WTC11 (cell line): Measurements from ENCODE around the gene PAK1.

Source experiments
- ATF6 ChIP-seq: sonication (generic); formaldehyde crosslinking; IDR thresholded peaks from 2 replicates; pipeline ENCODE4 v1.8.1; 2023; ENCODE audit warnings: mild to moderate bottlenecking, missing genetic modification reagents
- CTCF ChIP-seq: fragments of 200-600 bp; IDR thresholded peaks from 2 replicates; pipeline ENCODE4 v1.8.0; 2022; ENCODE audit warnings: antibody characterized with exemption
- NFYB ChIP-seq: sonication (generic); formaldehyde crosslinking; conservative IDR thresholded peaks from 2 replicates; pipeline ENCODE4 v1.8.0; 2022; ENCODE audit warnings: low read depth, missing genetic modification reagents
- ZNF219 ChIP-seq: sonication (generic); formaldehyde crosslinking; IDR thresholded peaks from 2 replicates; pipeline ENCODE4 v1.8.0; 2023; ENCODE audit warnings: missing genetic modification reagents, mild to moderate bottlenecking, borderline replicate concordance
- TF ChIP-seq, protein P1 (sequence below): sonication (generic); formaldehyde crosslinking; IDR thresholded peaks from 2 replicates; pipeline ENCODE4 v1.8.1; 2022; ENCODE audit warnings: mild to moderate bottlenecking, moderate library complexity, missing genetic modification reagents
- TF ChIP-seq, protein P2 (sequence below): sonication (generic); formaldehyde crosslinking; IDR thresholded peaks from 2 replicates; pipeline ENCODE4 v1.8.0; 2022; ENCODE audit warnings: mild to moderate bottlenecking, missing genetic modification reagents

DNA sequence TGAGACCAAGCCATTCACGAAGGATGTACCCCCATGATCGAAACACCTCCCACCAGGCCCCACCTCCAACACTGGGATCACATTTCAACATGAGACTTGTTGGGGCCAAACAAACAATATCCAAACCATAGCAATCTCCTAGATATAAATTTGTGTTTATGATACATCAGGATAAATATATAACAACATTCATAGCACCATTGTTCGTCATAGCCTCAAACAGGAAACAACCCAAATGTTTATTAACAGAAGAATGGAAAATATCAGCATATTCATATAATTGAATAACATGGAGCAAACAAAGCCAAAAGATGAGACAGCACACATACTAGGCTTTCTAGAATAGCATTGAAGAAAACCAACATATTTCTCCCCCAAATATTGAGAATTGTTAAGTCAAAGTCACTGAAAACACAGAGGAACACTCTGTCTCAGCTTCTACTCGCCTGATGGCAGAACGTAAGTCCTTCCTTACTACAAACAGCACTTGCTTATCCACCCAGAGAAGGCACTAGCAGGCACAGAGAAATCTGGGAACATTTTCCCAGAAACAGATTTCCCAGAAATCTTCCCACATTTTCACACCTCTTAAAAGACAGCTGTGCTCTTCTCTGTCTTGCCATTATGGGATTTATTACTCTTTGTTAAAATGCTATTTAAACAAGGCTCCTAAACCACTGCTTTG, 164.4 kb downstream of the PAK1 start:
- TF ChIP-seq, protein P1, sequence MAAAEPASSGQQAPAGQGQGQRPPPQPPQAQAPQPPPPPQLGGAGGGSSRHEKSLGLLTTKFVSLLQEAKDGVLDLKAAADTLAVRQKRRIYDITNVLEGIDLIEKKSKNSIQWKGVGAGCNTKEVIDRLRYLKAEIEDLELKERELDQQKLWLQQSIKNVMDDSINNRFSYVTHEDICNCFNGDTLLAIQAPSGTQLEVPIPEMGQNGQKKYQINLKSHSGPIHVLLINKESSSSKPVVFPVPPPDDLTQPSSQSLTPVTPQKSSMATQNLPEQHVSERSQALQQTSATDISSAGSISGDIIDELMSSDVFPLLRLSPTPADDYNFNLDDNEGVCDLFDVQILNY, result no peak
- TF ChIP-seq ATF6 (CRISPR knock-in tag), result no peak
- TF ChIP-seq NFYB (CRISPR knock-in tag), result no peak
- no peak for TF ChIP-seq ZNF219
- TF ChIP-seq CTCF, result no peak
- TF ChIP-seq, protein P2, sequence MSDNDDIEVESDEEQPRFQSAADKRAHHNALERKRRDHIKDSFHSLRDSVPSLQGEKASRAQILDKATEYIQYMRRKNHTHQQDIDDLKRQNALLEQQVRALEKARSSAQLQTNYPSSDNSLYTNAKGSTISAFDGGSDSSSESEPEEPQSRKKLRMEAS (CRISPR knock-in tag), result no peak
